Kidney (tissue), 14 donors: ENCODE measurements around the gene IGFLR1. TPM values are rescaled to one million over a fixed set of nuclear protein-coding genes. Genes with fewer than 3 reads are reported as not detected.
A peak's percentile ranks its signal among the peaks of the same experiment; 100 is the strongest.

Experiments
- DNase-seq, 5 donors: peaks; one replicate each; pipeline ENCODE4 v3.0.0-alpha.2; 2013 to 2020
- FAIRE-seq: peaks from 2 replicates; lab custom pipeline; 2012; peaks lifted over from hg19 to GRCh38; lab: Jason Lieb, UNC
- H3K27ac ChIP-seq, 2 donors: one replicate each; pipeline ENCODE4 v1.7.0; 2013; ENCODE audit warnings: low read depth in 2 of 2, low read length in 2 of 2, inconsistent platforms in 1 of 2
- H3K27me3 ChIP-seq: one replicate; pipeline ENCODE4 v1.7.1; 2013; ENCODE audit warnings: low read length, inconsistent platforms; ENCODE audit not compliant: control insufficient read depth, insufficient read depth
- H3K36me3 ChIP-seq, 3 donors: one replicate each; pipeline versions ENCODE4 v1.7.0 to v1.7.1; 2013; ENCODE audit warnings: low read length in 3 of 3, control low read depth in 1 of 3, inconsistent platforms in 1 of 3; ENCODE audit not compliant: insufficient read depth in 3 of 3, control insufficient read depth in 2 of 3
- H3K4me1 ChIP-seq, 3 donors: one replicate each; pipeline versions ENCODE4 v1.7.0 to v1.7.1; 2013; ENCODE audit warnings: low read length in 3 of 3, inconsistent platforms in 1 of 3, low read depth in 1 of 3; ENCODE audit not compliant: control insufficient read depth in 2 of 3, insufficient read depth in 2 of 3
- H3K4me3 ChIP-seq, 3 donors: one replicate each; pipeline versions ENCODE4 v1.7.0 to v1.8.1; 2013; ENCODE audit warnings: low read length in 3 of 3, control low read depth in 1 of 3, inconsistent platforms in 1 of 3
- H3K9ac ChIP-seq, 3 donors: one replicate each; pipeline versions ENCODE4 v1.7.0 to v1.7.1; 2013; ENCODE audit warnings: low read length in 3 of 3, control low read depth in 1 of 3, inconsistent platforms in 1 of 3
- H3K9me3 ChIP-seq, 3 donors: one replicate each; pipeline versions ENCODE4 v1.7.0 to v1.7.1; 2013; ENCODE audit warnings: low read length in 3 of 3, control low read depth in 1 of 3, inconsistent platforms in 1 of 3; ENCODE audit not compliant: control insufficient read depth in 2 of 3, insufficient read depth in 1 of 3
- CTCF ChIP-seq: IDR thresholded peaks from 3 replicates; pipeline ENCODE4 v1.5.1; 2012; ENCODE audit warnings: mild to moderate bottlenecking, moderate library complexity, borderline replicate concordance; ENCODE audit not compliant: insufficient read depth; ENCODE audit errors: extremely low read depth
- intact Hi-C: fragments of 100-400 bp; cut with DNase I; formaldehyde crosslinking; loops from one replicate; pipeline ENCODE4 v1.11.1; 2022
- polyA plus RNA-seq: library from polyadenylated mRNA; stranded (reverse); fragments of 350-450 nt; fragmentation: Illumina TruSeq; extraction: RNeasy Lipid Tissue Mini Kit (QIAGEN cat#74804); gene quantifications from one replicate; pipeline ENCODE4 v1.2.3, GENCODE V29; 2014; ENCODE audit warnings: low read depth, low replicate concordance; ENCODE audit not compliant: insufficient read depth
- total RNA-seq: library from RNA; stranded (reverse); fragmentation: NEBNext Ultra II Directional; extraction: Animal tissue kit (Norgen Biotek cat#: 25700); gene quantifications from one replicate; pipeline ENCODE4 v1.2.1, GENCODE V29; 2021
- donor health status: control.
- donor health status: control.
- donor health status: control.
- donor health status: control.
- donor health status: control.
- donor health status: DM: yes; HTN: yes; CAD: no.
- donor health status: Normal renal cell carcinoma (clear cell type).

IGFLR1 gene
- total and polyA plus RNA-seq, 2 donors from 2014 or later, result 22.3 to 26.0 TPM

GRCh38 chr19:35722461-35722860, 19.8 kb downstream of the IGFLR1 start:
- FAIRE-seq, result no peak
- Histone ChIP-seq H3K9ac (no peak overlapping the region), H3K9me3 (no peaks in the 10 kb centered on the region), H3K36me3 (peaks cover 5 to 62% (median 38%) of the 10 kb centered on the region in 3 donors), H3K27ac (no peak overlapping the region), H3K27me3 (no peaks in the 10 kb centered on the region), H3K4me1 (peaks cover 0 to 8% (median 0%) of the 10 kb centered on the region in 3 donors), H3K4me3 (no peak overlapping the region)
- peak in 1 of 5 donors; percentile 37 for DNase-seq
- intact Hi-C loops, result no loop called here
- TF ChIP-seq CTCF, result no peak

DNA sequence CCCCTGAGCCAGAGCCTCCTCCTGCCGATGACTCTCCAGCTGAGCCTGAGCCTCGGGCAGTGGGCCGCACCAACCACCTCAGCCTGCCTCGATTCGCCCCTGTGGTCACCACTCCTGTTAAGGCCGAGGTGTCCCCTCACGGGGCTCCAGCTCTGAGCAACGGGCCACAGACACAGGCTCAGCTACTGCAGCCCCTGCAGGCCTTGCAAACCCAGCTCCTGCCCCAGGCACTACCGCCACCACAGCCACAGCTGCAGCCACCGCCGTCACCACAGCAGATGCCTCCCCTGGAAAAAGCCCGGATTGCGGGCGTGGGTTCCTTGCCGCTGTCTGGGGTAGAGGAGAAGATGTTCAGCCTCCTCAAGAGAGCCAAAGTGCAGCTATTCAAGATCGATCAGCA, 20.9 kb downstream of the IGFLR1 start:
- H3K9me3 ChIP-seq, result no peaks in the 10 kb centered on the region
- no peaks in the 10 kb centered on the region for H3K27me3 ChIP-seq
- H3K36me3 ChIP-seq, result peaks cover 4 to 54% (median 35%) of the 10 kb centered on the region in 3 donors
- peaks cover 0 to 8% (median 0%) of the 10 kb centered on the region in 3 donors for H3K4me1 ChIP-seq
- DNase-seq, result peak in 1 of 5 donors; percentile 76
- FAIRE-seq, result no peak
- intact Hi-C loops, result no loop called here
- no peak overlapping the region for H3K9ac ChIP-seq
- no peak overlapping the region for H3K27ac ChIP-seq
- no peak for TF ChIP-seq CTCF
- H3K4me3 ChIP-seq, result no peak overlapping the region

- intact Hi-C loops, result no loop called here
Measured at GRCh38 chr19:35720648-35721047, 21.6 kb downstream of the IGFLR1 start.

More at GRCh38 chr19:35720648-35721047, 21.6 kb downstream of the IGFLR1 start:
- Histone ChIP-seq H3K27ac (no peak overlapping the region), H3K36me3 (peaks cover 0 to 47% (median 28%) of the 10 kb centered on the region in 3 donors), H3K9me3 (no peaks in the 10 kb centered on the region), H3K9ac (no peak overlapping the region), H3K4me3 (no peak overlapping the region), H3K27me3 (no peaks in the 10 kb centered on the region), H3K4me1 (peaks cover 0 to 14% (median 0%) of the 10 kb centered on the region in 3 donors)
- no peak for FAIRE-seq
- no peak for TF ChIP-seq CTCF
- DNase-seq, result peak in 1 of 5 donors; percentile 71
